ENCODE results near the gene ERBB2. TPM values are rescaled to one million over a fixed set of nuclear protein-coding genes. Genes with fewer than 3 reads are reported as not detected.

The ERBB2 gene
- total RNA-seq (100 to 1,000 TPM in 2 of 5 donors, 10 to 100 TPM in 3; 53.1 to 402 (median 81.7) TPM), polyA plus RNA-seq (10 to 100 TPM; 13.1 to 47.7 (median 25.3) TPM)
- long read RNA-seq, donor 1, partial matches to known transcripts: 6 of 7 reads
- long read RNA-seq, donor 1, other reads (novel, unspliced or antisense): 0 of 7 reads
- long read RNA-seq, donor 2, full-length matches to known transcripts: 4 of 33 reads
- long read RNA-seq, donor 2, partial matches to known transcripts: 29 of 33 reads
- long read RNA-seq, donor 2, other reads (novel, unspliced or antisense): 0 of 33 reads
- long read RNA-seq, donor 3, full-length matches to known transcripts: 1 of 7 reads
- long read RNA-seq, donor 3, partial matches to known transcripts: 6 of 7 reads
- long read RNA-seq, donor 3, other reads (novel, unspliced or antisense): 0 of 7 reads
- long read RNA-seq, donor 4, partial matches to known transcripts: 0 of 1 reads
- long read RNA-seq, donor 4, other reads (novel, unspliced or antisense): 0 of 1 reads
- long read RNA-seq, donor 5, full-length matches to known transcripts: 3 of 49 reads
- long read RNA-seq, donor 5, partial matches to known transcripts: 46 of 49 reads
- long read RNA-seq, donor 5, other reads (novel, unspliced or antisense): 0 of 49 reads
- long read RNA-seq, donor 6, full-length matches to known transcripts: 6 of 243 reads
- long read RNA-seq, donor 6, partial matches to known transcripts: 237 of 243 reads
- long read RNA-seq, donor 6, other reads (novel, unspliced or antisense): 0 of 243 reads
- long read RNA-seq, donor 7, partial matches to known transcripts: 63 of 65 reads
- long read RNA-seq, donor 7, other reads (novel, unspliced or antisense): 0 of 65 reads
- long read RNA-seq, donor 8, partial matches to known transcripts: 6 of 7 reads
- long read RNA-seq, donor 8, other reads (novel, unspliced or antisense): 0 of 7 reads
- long read RNA-seq, donor 9, partial matches to known transcripts: 22 of 67 reads
- long read RNA-seq, donor 9, other reads (novel, unspliced or antisense): 44 of 67 reads
- long read RNA-seq, donor 10, partial matches to known transcripts: 13 of 43 reads
- long read RNA-seq, donor 10, other reads (novel, unspliced or antisense): 30 of 43 reads

DNA sequence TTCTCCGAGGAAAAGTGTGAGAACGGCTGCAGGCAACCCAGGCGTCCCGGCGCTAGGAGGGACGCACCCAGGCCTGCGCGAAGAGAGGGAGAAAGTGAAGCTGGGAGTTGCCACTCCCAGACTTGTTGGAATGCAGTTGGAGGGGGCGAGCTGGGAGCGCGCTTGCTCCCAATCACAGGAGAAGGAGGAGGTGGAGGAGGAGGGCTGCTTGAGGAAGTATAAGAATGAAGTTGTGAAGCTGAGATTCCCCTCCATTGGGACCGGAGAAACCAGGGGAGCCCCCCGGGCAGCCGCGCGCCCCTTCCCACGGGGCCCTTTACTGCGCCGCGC is at the start of gene ERBB2:
Gene ERBB2 (plus strand): TSS at position 247 of the 330 bp plus-strand sequence. CDS start 175 bp downstream, outside the sequence.
- peaks cover 34 to 58% (median 50%) of the 10 kb centered on the region in 4 donors for H3K4me1 ChIP-seq
- peak within 1 kb of the TSS; percentile 60 to 96 (median 87) for H3K4me3 ChIP-seq
- H3K27me3 ChIP-seq: peaks cover 0 to 20% (median 8%) of the 10 kb centered on the region in 3 donors
- peaks cover 0 to 6% (median 0%) of the 10 kb centered on the region in 4 donors for H3K36me3 ChIP-seq
- no peak for TF ChIP-seq EP300 (IDR thresholded peaks at IDR 0.05)
- peak; percentile 28 to 91 (median 86) for TF ChIP-seq POLR2AphosphoS5 (IDR thresholded peaks at IDR 0.05)
- peak in 1 of 4 donors; percentile 57 for TF ChIP-seq POLR2A (IDR thresholded peaks at IDR 0.05)
- H3K9me3 ChIP-seq: no peaks in the 10 kb centered on the region
- intact Hi-C loops (cut with DNase I; ENCODE audit: low total_unique reads): no loop called here
- peak; percentile 80 to 95 for DNase-seq
- 1 to 12% (median 5%) methylated on average over 11 to 20 of the region's 20 CpGs for WGBS, 5 donors
- peak within 1 kb of the TSS; percentile 89 to 96 (median 93) for H3K27ac ChIP-seq

GRCh38 chr17:39650121-39650579 is 49.7 kb upstream of the ERBB2 start:
- no peak for TF ChIP-seq EP300 (IDR thresholded peaks at IDR 0.05)
- TF ChIP-seq, protein P1, sequence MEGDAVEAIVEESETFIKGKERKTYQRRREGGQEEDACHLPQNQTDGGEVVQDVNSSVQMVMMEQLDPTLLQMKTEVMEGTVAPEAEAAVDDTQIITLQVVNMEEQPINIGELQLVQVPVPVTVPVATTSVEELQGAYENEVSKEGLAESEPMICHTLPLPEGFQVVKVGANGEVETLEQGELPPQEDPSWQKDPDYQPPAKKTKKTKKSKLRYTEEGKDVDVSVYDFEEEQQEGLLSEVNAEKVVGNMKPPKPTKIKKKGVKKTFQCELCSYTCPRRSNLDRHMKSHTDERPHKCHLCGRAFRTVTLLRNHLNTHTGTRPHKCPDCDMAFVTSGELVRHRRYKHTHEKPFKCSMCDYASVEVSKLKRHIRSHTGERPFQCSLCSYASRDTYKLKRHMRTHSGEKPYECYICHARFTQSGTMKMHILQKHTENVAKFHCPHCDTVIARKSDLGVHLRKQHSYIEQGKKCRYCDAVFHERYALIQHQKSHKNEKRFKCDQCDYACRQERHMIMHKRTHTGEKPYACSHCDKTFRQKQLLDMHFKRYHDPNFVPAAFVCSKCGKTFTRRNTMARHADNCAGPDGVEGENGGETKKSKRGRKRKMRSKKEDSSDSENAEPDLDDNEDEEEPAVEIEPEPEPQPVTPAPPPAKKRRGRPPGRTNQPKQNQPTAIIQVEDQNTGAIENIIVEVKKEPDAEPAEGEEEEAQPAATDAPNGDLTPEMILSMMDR (IDR thresholded peaks at IDR 0.05): no peak
- no peak for TF ChIP-seq POLR2AphosphoS5 (IDR thresholded peaks at IDR 0.05)
- TF ChIP-seq POLR2A (IDR thresholded peaks at IDR 0.05): no peak
- Histone ChIP-seq H3K27ac (no peak overlapping the region), H3K36me3 (peaks cover 0 to 17% (median 13%) of the 10 kb centered on the region in 4 donors), H3K4me3 (no peak overlapping the region), H3K4me1 (peaks cover 18 to 47% (median 26%) of the 10 kb centered on the region in 4 donors), H3K9me3 (no peaks in the 10 kb centered on the region), H3K27me3 (no peaks in the 10 kb centered on the region)
- 89 to 96% (median 91%) methylated on average over 11 of the region's 11 CpGs for WGBS, 5 donors
- intact Hi-C loops (cut with DNase I; ENCODE audit: low total_unique reads): no loop called here
- no peak for DNase-seq

DNA sequence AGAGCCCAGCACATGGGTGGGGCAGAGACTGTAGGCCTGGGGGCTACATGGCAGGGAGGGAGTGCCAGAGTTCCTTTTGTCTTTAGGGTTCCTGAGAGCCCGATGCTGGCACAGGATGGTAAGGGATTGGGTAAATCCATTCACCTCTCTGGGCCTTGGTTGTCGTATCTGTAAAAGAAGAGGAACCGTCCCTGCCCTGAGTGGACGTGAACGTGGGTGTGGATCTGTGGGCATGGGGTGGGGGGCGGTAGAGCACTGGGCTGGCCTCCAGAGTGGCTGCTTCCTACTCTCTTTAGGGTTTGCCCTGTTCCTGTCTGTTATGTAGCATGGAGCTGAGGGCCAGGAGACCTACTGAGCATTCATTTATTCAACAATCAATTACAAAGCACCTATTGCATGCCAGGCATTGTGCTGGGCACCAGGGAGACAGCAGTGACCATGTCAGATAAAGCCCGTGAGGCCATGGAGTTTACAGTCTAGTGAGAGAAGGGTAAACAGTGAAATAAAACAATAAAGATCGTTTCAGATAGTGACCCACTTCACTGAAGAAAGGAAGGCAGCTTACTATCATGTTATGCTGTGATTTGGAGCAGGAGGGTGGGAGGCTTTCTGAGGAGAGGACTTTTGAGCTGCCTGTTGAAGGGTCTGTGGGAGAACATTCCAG is 47.8 kb upstream of the ERBB2 start:
- Histone ChIP-seq H3K4me3 (no peak overlapping the region), H3K9me3 (no peaks in the 10 kb centered on the region), H3K36me3 (peaks cover 0 to 36% (median 28%) of the 10 kb centered on the region in 4 donors), H3K27ac (peak overlapping the region; percentile 9 to 52 (median 35)), H3K27me3 (no peaks in the 10 kb centered on the region), H3K4me1 (peaks cover 18 to 46% (median 26%) of the 10 kb centered on the region in 4 donors)
- intact Hi-C loops (cut with DNase I; ENCODE audit: low total_unique reads): no loop called here
- no peak for DNase-seq
- WGBS, 5 donors: 34 to 62% (median 40%) methylated on average over 7 to 8 of the region's 8 CpGs
- no peak for TF ChIP-seq EP300 (IDR thresholded peaks at IDR 0.05)
- no peak for TF ChIP-seq POLR2A (IDR thresholded peaks at IDR 0.05)
- TF ChIP-seq, protein P1 (IDR thresholded peaks at IDR 0.05): no peak
- TF ChIP-seq POLR2AphosphoS5 (IDR thresholded peaks at IDR 0.05): no peak

DNA sequence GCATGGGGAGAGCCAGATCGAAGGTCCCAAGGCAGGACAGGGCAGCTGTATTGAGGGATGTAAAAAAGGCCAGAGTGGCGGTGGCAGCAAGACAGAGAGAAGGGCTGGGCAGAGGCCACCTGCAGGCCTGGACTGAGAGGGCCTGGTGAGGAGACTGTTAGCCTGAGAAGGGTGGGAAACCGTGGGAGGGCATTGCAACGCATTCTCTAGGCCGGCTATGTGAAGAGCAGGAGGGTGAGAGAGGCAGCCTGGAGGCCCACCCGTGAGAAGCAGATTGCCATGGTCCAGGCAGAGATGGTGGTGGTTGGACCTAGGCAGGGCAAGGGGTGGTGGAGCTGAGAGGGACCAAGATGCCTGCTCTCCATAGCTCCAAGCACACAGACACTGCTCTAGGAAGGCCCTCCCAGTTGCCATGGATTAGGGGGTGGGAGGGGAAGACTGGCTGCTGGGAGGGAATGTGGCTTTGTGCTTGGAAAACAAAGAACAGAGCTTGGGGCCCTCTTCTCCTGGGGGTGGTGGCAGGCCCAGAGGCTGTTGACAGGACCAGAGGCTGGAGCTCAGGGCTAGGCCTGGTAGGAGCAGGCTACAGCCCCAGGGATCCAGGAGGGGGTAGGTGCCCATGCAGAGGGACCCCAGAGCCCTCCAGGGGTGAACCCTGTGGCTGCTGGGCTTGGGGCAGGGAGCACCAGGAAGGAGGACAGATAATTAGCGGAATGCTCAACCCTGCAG is 47.1 kb upstream of the ERBB2 start:
- 42 to 59% (median 46%) methylated on average over 7 of the region's 7 CpGs for WGBS, 5 donors

More for the DNA sequence above, 47.1 kb upstream of the ERBB2 start:
- TF ChIP-seq POLR2AphosphoS5 (IDR thresholded peaks at IDR 0.05) (no peak), POLR2A (IDR thresholded peaks at IDR 0.05) (no peak)
- TF ChIP-seq, protein P1 (IDR thresholded peaks at IDR 0.05): no peak
- Histone ChIP-seq H3K27me3 (no peaks in the 10 kb centered on the region), H3K9me3 (no peaks in the 10 kb centered on the region), H3K36me3 (peaks cover 0 to 43% (median 34%) of the 10 kb centered on the region in 4 donors), H3K4me3 (no peak overlapping the region), H3K27ac (peak overlapping the region; percentile 5 to 52 (median 35)), H3K4me1 (peaks cover 18 to 46% (median 26%) of the 10 kb centered on the region in 4 donors)
- DNase-seq: peak in 1 of 2 donors; percentile 62
- intact Hi-C loops (cut with DNase I; ENCODE audit: low total_unique reads): no loop called here
